SK-N-MC (cell line): ENCODE measurements around the gene ANXA5.

Experiments used
- DNase-seq: peaks from one replicate; pipeline ENCODE4 v3.0.0-alpha.2; 2011; ENCODE audit warnings: low read depth, low spot score
- H3K27ac ChIP-seq: fragments of 200-600 bp; sonication (generic); 2 replicates; pipeline ENCODE4 v1.5.1; 2016; ENCODE audit warnings: mixed run types
- H3K36me3 ChIP-seq: fragments of 200-600 bp; sonication (generic); 2 replicates; pipeline ENCODE4 v1.6.1; 2017; ENCODE audit warnings: antibody characterized with exemption, low read length, mixed read lengths; ENCODE audit not compliant: insufficient read depth
- H3K4me3 ChIP-seq: fragments of 200-600 bp; sonication (generic); 2 replicates; pipeline ENCODE4 v1.5.1; 2016
- H3K9ac ChIP-seq: fragments of 200-600 bp; sonication (generic); 2 replicates; pipeline ENCODE4 v1.8.0; 2017; ENCODE audit warnings: mixed run types, mixed read lengths; ENCODE audit not compliant: insufficient read length
- H3K9me3 ChIP-seq: fragments of 200-600 bp; sonication (generic); 2 replicates; pipeline ENCODE4 v1.6.1; 2017; ENCODE audit warnings: low read depth, mild to moderate bottlenecking, antibody characterized with exemption, low read length, moderate library complexity, mixed read lengths
- EZH2 ChIP-seq: fragments of 200-600 bp; sonication (generic); IDR thresholded peaks from one replicate; pipeline ENCODE4 v1.6.1; 2017; ENCODE audit warnings: antibody characterized with exemption
- FOXP2 ChIP-seq: optimal IDR thresholded peaks from 2 replicates; pipeline ENCODE3; 2011; ENCODE audit warnings: mild to moderate bottlenecking, moderate library complexity; ENCODE audit not compliant: insufficient read depth; ENCODE audit errors: extremely low read length, control extremely low read depth
- POLR2AphosphoS5 ChIP-seq: IDR thresholded peaks from 2 replicates; pipeline ENCODE4 v1.6.1; 2012; ENCODE audit warnings: mild to moderate bottlenecking, low read depth, low read length, borderline replicate concordance

Gene ANXA5

GRCh38 chr4:121677524-121677923, 19.3 kb downstream of the ANXA5 start:
- no peak for DNase-seq
- Histone ChIP-seq H3K9me3 (no peaks in the 10 kb centered on the region), H3K36me3 (peaks cover 81% of the 10 kb centered on the region), H3K9ac (no peak overlapping the region), H3K27ac (no peak overlapping the region), H3K4me3 (no peak overlapping the region)
- TF ChIP-seq FOXP2 (no peak), EZH2 (no peak), POLR2AphosphoS5 (no peak)

- no peak for DNase-seq
- Histone ChIP-seq H3K9ac (no peak overlapping the region), H3K4me3 (no peak overlapping the region), H3K9me3 (no peaks in the 10 kb centered on the region), H3K36me3 (peaks cover 81% of the 10 kb centered on the region), H3K27ac (no peak overlapping the region)
- TF ChIP-seq POLR2AphosphoS5 (no peak), EZH2 (no peak), FOXP2 (no peak)
These were observed 20.3 kb downstream of the ANXA5 start for GRCh38 chr4:121676345-121677075.

GRCh38 chr4:121675715-121676114, 21.1 kb downstream of the ANXA5 start:
- no peak overlapping the region for H3K27ac ChIP-seq
- TF ChIP-seq POLR2AphosphoS5, result no peak
- TF ChIP-seq EZH2, result no peak
- TF ChIP-seq FOXP2, result no peak
- H3K9me3 ChIP-seq, result no peaks in the 10 kb centered on the region
- H3K4me3 ChIP-seq, result no peak overlapping the region
- peaks cover 79% of the 10 kb centered on the region for H3K36me3 ChIP-seq
- DNase-seq, result no peak
- no peak overlapping the region for H3K9ac ChIP-seq

GRCh38 chr4:121674696-121675095, 22.1 kb downstream of the ANXA5 start:
- no peak for DNase-seq
- TF ChIP-seq POLR2AphosphoS5 (no peak), EZH2 (no peak), FOXP2 (no peak)
- Histone ChIP-seq H3K4me3 (no peak overlapping the region), H3K9ac (no peak overlapping the region), H3K27ac (no peak overlapping the region), H3K9me3 (no peaks in the 10 kb centered on the region), H3K36me3 (peaks cover 79% of the 10 kb centered on the region)

GRCh38 chr4:121674191-121674590, 22.6 kb downstream of the ANXA5 start:
- no peak for TF ChIP-seq EZH2
- no peak for TF ChIP-seq FOXP2
- TF ChIP-seq POLR2AphosphoS5, result no peak
- H3K9ac ChIP-seq, result no peak overlapping the region
- H3K9me3 ChIP-seq, result no peaks in the 10 kb centered on the region
- DNase-seq, result no peak
- H3K4me3 ChIP-seq, result no peak overlapping the region
- peaks cover 80% of the 10 kb centered on the region for H3K36me3 ChIP-seq
- H3K27ac ChIP-seq, result no peak overlapping the region

GRCh38 chr4:121669163-121669550, 27.6 kb downstream of the ANXA5 start:
- Histone ChIP-seq H3K36me3 (peaks cover 68% of the 10 kb centered on the region), H3K4me3 (no peak overlapping the region), H3K27ac (no peak overlapping the region), H3K9ac (no peak overlapping the region), H3K9me3 (no peaks in the 10 kb centered on the region)
- no peak for DNase-seq
- TF ChIP-seq FOXP2 (no peak), EZH2 (no peak), POLR2AphosphoS5 (no peak)

- peak overlapping the region; percentile 39; the same call in 1 of the 2 replicates for H3K27ac ChIP-seq
- peaks cover 73% of the 10 kb centered on the region for H3K36me3 ChIP-seq
- TF ChIP-seq POLR2AphosphoS5 (no peak), FOXP2 (no peak), EZH2 (no peak)
These were observed 28.2 kb downstream of the ANXA5 start for GRCh38 chr4:121668368-121669162.

GRCh38 chr4:121666091-121666679, 30.6 kb downstream of the ANXA5 start:
- no peak for DNase-seq
- TF ChIP-seq FOXP2, result no peak
- TF ChIP-seq POLR2AphosphoS5, result no peak
- TF ChIP-seq EZH2, result no peak
- Histone ChIP-seq H3K9ac (no peak overlapping the region), H3K27ac (no peak overlapping the region), H3K9me3 (no peaks in the 10 kb centered on the region), H3K36me3 (peaks cover 53% of the 10 kb centered on the region), H3K4me3 (no peak overlapping the region)

More at GRCh38 chr4:121668368-121669162, 28.2 kb downstream of the ANXA5 start:
- Histone ChIP-seq H3K9ac (no peak overlapping the region), H3K4me3 (no peak overlapping the region), H3K9me3 (no peaks in the 10 kb centered on the region)
- DNase-seq, result no peak
